Endodermal cell (in vitro differentiated cells): Measurements from ENCODE around the gene OTUD6A. TPM values are rescaled to one million over a fixed set of nuclear protein-coding genes. Genes with fewer than 3 reads are reported as not detected.

ENCODE experiments used
- DNase-seq: peaks from one replicate; pipeline ENCODE4 v3.0.0-alpha.2; 2017
- H3K27ac ChIP-seq: 2 replicates; pipeline ENCODE4 v1.5.1; 2013; ENCODE audit warnings: mild to moderate bottlenecking, low read depth, low read length, moderate library complexity
- H3K27me3 ChIP-seq: 2 replicates; pipeline ENCODE4 v1.6.1; 2013; ENCODE audit warnings: mild to moderate bottlenecking, low read length, moderate library complexity; ENCODE audit not compliant: insufficient read depth, control insufficient read depth, poor library complexity, severe bottlenecking
- H3K36me3 ChIP-seq: 2 replicates; pipeline ENCODE4 v1.7.0; 2013; ENCODE audit warnings: mild to moderate bottlenecking, low read length, moderate library complexity; ENCODE audit not compliant: control insufficient read depth, insufficient read depth
- H3K4me1 ChIP-seq: one replicate; pipeline ENCODE4 v1.7.0; 2013; ENCODE audit warnings: low read length; ENCODE audit not compliant: control insufficient read depth, insufficient read depth
- H3K4me3 ChIP-seq: 2 replicates; pipeline ENCODE4 v1.5.1; 2013; ENCODE audit warnings: mild to moderate bottlenecking, low read length, moderate library complexity
- H3K9ac ChIP-seq: 2 replicates; pipeline ENCODE4 v1.6.1; 2013; ENCODE audit warnings: mild to moderate bottlenecking, low read length, moderate library complexity; ENCODE audit not compliant: poor library complexity, severe bottlenecking; ENCODE audit errors: extremely low read depth
- H3K9me3 ChIP-seq: 2 replicates; pipeline ENCODE4 v1.6.1; 2013; ENCODE audit warnings: mild to moderate bottlenecking, low read length, moderate library complexity; ENCODE audit not compliant: control insufficient read depth
- H3K27ac Mint-ChIP-seq: 2 replicates; pipeline ENCODE4 v1.8.0; 2020; ENCODE audit warnings: mixed read lengths
- H3K27me3 Mint-ChIP-seq: 2 replicates; pipeline ENCODE4 v1.8.0; 2021; ENCODE audit warnings: mild to moderate bottlenecking, mixed read lengths; ENCODE audit not compliant: insufficient read depth
- H3K36me3 Mint-ChIP-seq: 2 replicates; pipeline ENCODE4 v1.8.0; 2020; ENCODE audit warnings: low read depth, mixed read lengths
- H3K4me1 Mint-ChIP-seq: 2 replicates; pipeline ENCODE4 v1.8.0; 2020; ENCODE audit warnings: mixed read lengths
- H3K4me3 Mint-ChIP-seq: 2 replicates; pipeline ENCODE4 v1.8.0; 2020; ENCODE audit warnings: mild to moderate bottlenecking, moderate library complexity, mixed read lengths
- H3K9me3 Mint-ChIP-seq: 2 replicates; pipeline ENCODE4 v1.8.0; 2020; ENCODE audit warnings: mild to moderate bottlenecking, mixed read lengths
- WGBS, 2 experiments: methylation state at CpG; one replicate each; pipeline versions ENCODE4 v1.1.5 to v1.1.7; 2013; ENCODE audit warnings: missing lambda C conversion rate in 2 of 2, mixed read lengths in 1 of 2; ENCODE audit not compliant: insufficient coverage in 1 of 2, insufficient read length in 1 of 2; 5-methylcytosine and 5-hydroxymethylcytosine counted together
- total RNA-seq, 2 donors: library from RNA; stranded (reverse); fragmentation: NEBNext Ultra II Directional in 1 of 2; extraction: Animal tissue kit (Norgen Biotek cat#: 25700) in 1 of 2; gene quantifications; 2 replicates in 1 of 2; 3 replicates in 1 of 2; pipeline ENCODE4 v1.2.1, GENCODE V29; 2021
- TF ChIP-seq, protein P1 (sequence below): fragments of 200-600 bp; sonication (generic); conservative IDR thresholded peaks from 2 replicates; pipeline ENCODE4 v1.5.0; 2021; ENCODE audit warnings: antibody characterized with exemption, mild to moderate bottlenecking

Gene OTUD6A
- total RNA-seq, 2 donors from 2014 or later, result 0.53 TPM; not detected in 1

- H3K4me1 ChIP-seq, result no peaks in the 10 kb centered on the region
- no peak overlapping the region for H3K4me3 Mint-ChIP-seq
- H3K27ac ChIP-seq, result no peak overlapping the region
- no peak for DNase-seq
- peaks cover 2% of the 10 kb centered on the region for H3K36me3 ChIP-seq
- WGBS, 2 experiments, result 97 to 100% methylated on average over 5 to 9 of the region's 9 CpGs
- H3K27me3 ChIP-seq, result no peaks in the 10 kb centered on the region
- no peaks in the 10 kb centered on the region for H3K27me3 Mint-ChIP-seq
- H3K9ac ChIP-seq, result no peak overlapping the region
- H3K4me3 ChIP-seq, result no peak overlapping the region
- TF ChIP-seq, protein P1, sequence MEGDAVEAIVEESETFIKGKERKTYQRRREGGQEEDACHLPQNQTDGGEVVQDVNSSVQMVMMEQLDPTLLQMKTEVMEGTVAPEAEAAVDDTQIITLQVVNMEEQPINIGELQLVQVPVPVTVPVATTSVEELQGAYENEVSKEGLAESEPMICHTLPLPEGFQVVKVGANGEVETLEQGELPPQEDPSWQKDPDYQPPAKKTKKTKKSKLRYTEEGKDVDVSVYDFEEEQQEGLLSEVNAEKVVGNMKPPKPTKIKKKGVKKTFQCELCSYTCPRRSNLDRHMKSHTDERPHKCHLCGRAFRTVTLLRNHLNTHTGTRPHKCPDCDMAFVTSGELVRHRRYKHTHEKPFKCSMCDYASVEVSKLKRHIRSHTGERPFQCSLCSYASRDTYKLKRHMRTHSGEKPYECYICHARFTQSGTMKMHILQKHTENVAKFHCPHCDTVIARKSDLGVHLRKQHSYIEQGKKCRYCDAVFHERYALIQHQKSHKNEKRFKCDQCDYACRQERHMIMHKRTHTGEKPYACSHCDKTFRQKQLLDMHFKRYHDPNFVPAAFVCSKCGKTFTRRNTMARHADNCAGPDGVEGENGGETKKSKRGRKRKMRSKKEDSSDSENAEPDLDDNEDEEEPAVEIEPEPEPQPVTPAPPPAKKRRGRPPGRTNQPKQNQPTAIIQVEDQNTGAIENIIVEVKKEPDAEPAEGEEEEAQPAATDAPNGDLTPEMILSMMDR, result peak; percentile 2
- H3K9me3 Mint-ChIP-seq, result peaks cover 42% of the 10 kb centered on the region
- H3K9me3 ChIP-seq, result no peaks in the 10 kb centered on the region
- no peaks in the 10 kb centered on the region for H3K36me3 Mint-ChIP-seq
- no peaks in the 10 kb centered on the region for H3K4me1 Mint-ChIP-seq
- H3K27ac Mint-ChIP-seq, result no peak overlapping the region
Observed at GRCh38 chrX:70043685-70044084, 18.6 kb upstream of the OTUD6A start.

DNA sequence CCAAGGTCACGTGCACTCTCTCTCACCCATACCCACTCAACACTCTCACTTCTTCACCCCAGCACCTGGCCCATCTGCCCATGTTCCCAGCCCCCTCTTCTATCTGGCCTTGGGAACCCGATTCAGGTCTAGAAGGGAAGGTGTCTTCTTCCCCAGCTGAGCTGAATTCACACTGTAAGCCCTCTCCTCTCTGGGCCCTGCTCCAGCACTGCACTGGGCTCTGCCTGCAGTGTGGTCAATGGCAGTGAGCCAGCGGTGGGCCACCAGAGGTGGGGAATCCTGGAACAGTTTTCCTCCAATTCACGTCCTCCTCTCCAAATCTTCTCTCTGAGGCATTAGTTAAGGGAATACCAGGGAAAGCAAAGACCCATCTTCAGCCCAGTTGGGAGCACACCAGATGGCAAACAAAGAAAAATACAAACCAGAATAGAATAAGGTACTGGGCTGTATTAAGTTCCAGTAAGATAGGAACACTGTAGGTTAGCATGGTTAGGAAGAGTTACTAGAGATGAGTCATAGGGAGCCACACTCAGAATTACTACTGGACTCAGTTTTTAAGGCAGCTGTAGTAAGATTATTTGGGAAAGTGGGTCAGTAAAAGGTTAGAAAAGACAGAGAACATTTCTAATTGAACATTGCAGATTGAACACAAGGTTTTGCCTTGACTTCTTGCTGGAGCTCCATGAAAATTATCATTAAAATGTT is 17.6 kb upstream of the OTUD6A start:
- 91% methylated on average over 3 of the region's 4 CpGs; no CpG with 5 or more reads in 1 of the 2 experiments for WGBS, 2 experiments
- Mint-ChIP-seq H3K36me3 (no peaks in the 10 kb centered on the region), H3K27me3 (no peaks in the 10 kb centered on the region), H3K27ac (no peak overlapping the region), H3K4me1 (no peaks in the 10 kb centered on the region), H3K4me3 (no peak overlapping the region), H3K9me3 (peaks cover 37% of the 10 kb centered on the region)
- no peaks in the 10 kb centered on the region for H3K4me1 ChIP-seq
- no peak overlapping the region for H3K9ac ChIP-seq
- no peaks in the 10 kb centered on the region for H3K9me3 ChIP-seq
- DNase-seq, result no peak
- H3K4me3 ChIP-seq, result no peak overlapping the region
- H3K36me3 ChIP-seq, result no peaks in the 10 kb centered on the region
- H3K27ac ChIP-seq, result no peak overlapping the region
- TF ChIP-seq, protein P1, result no peak
- H3K27me3 ChIP-seq, result no peaks in the 10 kb centered on the region

- TF ChIP-seq, protein P1, result no peak
- Histone ChIP-seq H3K9me3 (no peaks in the 10 kb centered on the region), H3K36me3 (no peaks in the 10 kb centered on the region), H3K27ac (no peak overlapping the region), H3K4me3 (no peak overlapping the region), H3K4me1 (no peaks in the 10 kb centered on the region), H3K9ac (no peak overlapping the region), H3K27me3 (no peaks in the 10 kb centered on the region)
- H3K36me3 Mint-ChIP-seq, result no peaks in the 10 kb centered on the region
- peaks cover 39% of the 10 kb centered on the region for H3K9me3 Mint-ChIP-seq
- DNase-seq, result no peak
- no peak overlapping the region for H3K4me3 Mint-ChIP-seq
- no peaks in the 10 kb centered on the region for H3K4me1 Mint-ChIP-seq
- no peak overlapping the region for H3K27ac Mint-ChIP-seq
- no peaks in the 10 kb centered on the region for H3K27me3 Mint-ChIP-seq
Observed at GRCh38 chrX:70046978-70047377, 15.3 kb upstream of the OTUD6A start.
